Measurements from ENCODE around the gene TBC1D8. TPM values are rescaled to one million over a fixed set of nuclear protein-coding genes. Genes with fewer than 3 reads are reported as not detected.
A peak's percentile ranks its signal among the peaks of the same experiment; 100 is the strongest.

The TBC1D8 gene
- total and polyA plus RNA-seq, 2 of the 13 experiments (the other 11 are each of a cell fraction or from before 2014, with no cell fraction given): 45.1 to 95.4 TPM

DNA sequence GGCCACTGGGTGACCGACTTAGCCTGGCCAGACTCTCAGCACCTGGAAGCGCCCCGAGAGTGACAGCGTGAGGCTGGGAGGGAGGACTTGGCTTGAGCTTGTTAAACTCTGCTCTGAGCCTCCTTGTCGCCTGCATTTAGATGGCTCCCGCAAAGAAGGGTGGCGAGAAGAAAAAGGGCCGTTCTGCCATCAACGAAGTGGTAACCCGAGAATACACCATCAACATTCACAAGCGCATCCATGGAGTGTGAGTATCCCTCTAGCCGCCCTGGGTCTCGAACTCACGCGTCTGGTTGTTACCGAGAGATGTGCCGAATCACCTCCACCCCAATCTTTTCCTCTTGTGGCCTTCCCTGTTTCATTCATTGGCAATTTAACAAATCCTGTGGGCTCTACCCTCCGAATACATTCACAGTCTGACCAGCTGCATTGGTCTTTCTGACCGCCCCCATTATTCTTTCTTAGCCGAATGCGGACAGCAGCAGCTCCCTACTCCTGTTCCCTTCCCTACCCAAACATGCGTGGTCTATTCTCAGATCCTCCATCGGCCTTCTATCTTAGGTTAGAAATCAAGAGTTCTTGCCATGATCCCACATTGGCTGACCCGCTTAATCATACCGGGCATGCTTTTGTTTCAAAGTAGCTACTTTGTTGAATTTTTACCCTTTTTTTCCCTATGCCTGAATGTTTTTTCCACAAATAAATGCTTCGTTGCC lies 148.5 kb downstream of the TBC1D8 start (continued):
- TF ChIP-seq, protein P1, sequence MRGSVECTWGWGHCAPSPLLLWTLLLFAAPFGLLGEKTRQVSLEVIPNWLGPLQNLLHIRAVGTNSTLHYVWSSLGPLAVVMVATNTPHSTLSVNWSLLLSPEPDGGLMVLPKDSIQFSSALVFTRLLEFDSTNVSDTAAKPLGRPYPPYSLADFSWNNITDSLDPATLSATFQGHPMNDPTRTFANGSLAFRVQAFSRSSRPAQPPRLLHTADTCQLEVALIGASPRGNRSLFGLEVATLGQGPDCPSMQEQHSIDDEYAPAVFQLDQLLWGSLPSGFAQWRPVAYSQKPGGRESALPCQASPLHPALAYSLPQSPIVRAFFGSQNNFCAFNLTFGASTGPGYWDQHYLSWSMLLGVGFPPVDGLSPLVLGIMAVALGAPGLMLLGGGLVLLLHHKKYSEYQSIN (CRISPR knock-in tag; IDR thresholded peaks at IDR 0.05; ENCODE audit: borderline replicate concordance): 0 out of 2 replicates have a peak, but pooled peaks have one; percentile 87
- no peak for TF ChIP-seq EED (CRISPR knock-in tag; IDR thresholded peaks at IDR 0.05)
- no peak for TF ChIP-seq CEBPZ (IDR thresholded peaks at IDR 0.05; ENCODE audit: low read length)
- TF ChIP-seq PHF5A (CRISPR knock-in tag; IDR thresholded peaks at IDR 0.05; ENCODE audit: low read depth, unreplicated experiment): peak; percentile 4
- no peak for TF ChIP-seq NBN (conservative IDR thresholded peaks at IDR 0.05)
- no peak for TF ChIP-seq KDM3A (CRISPR knock-in tag; IDR thresholded peaks at IDR 0.05; ENCODE audit: low read depth)
- TF ChIP-seq, protein P2, sequence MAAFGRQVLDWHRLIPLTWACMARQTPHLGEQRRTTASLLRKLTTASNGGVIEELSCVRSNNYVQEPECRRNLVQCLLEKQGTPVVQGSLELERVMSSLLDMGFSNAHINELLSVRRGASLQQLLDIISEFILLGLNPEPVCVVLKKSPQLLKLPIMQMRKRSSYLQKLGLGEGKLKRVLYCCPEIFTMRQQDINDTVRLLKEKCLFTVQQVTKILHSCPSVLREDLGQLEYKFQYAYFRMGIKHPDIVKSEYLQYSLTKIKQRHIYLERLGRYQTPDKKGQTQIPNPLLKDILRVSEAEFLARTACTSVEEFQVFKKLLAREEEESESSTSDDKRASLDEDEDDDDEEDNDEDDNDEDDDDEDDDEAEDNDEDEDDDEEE (CRISPR knock-in tag; IDR thresholded peaks at IDR 0.05): peak; percentile 61; the same call in 1 of the 2 replicates
- TF ChIP-seq ZMYM2 (CRISPR knock-in tag; IDR thresholded peaks at IDR 0.05): no peak
- TF ChIP-seq MZF1 (CRISPR knock-in tag; IDR thresholded peaks at IDR 0.05; ENCODE audit: borderline replicate concordance): no peak
- no peak for TF ChIP-seq BCLAF1 (IDR thresholded peaks at IDR 0.05)
- TF ChIP-seq, protein P3, sequence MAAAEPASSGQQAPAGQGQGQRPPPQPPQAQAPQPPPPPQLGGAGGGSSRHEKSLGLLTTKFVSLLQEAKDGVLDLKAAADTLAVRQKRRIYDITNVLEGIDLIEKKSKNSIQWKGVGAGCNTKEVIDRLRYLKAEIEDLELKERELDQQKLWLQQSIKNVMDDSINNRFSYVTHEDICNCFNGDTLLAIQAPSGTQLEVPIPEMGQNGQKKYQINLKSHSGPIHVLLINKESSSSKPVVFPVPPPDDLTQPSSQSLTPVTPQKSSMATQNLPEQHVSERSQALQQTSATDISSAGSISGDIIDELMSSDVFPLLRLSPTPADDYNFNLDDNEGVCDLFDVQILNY (CRISPR knock-in tag; conservative IDR thresholded peaks at IDR 0.05): no peak
- no peak for TF ChIP-seq HNRNPUL1 (IDR thresholded peaks at IDR 0.05; ENCODE audit: low read depth, low read length)
- TF ChIP-seq MED13 (CRISPR knock-in tag; IDR thresholded peaks at IDR 0.05): no peak

Measured in HepG2 (cell line).